Measurements from ENCODE around the gene LDLRAD1.

- TF ChIP-seq CTCF (IDR thresholded peaks at IDR 0.05): no peak
- TF ChIP-seq ZFX (IDR thresholded peaks at IDR 0.05; ENCODE audit: borderline replicate concordance): no peak
Measured at GRCh38 chr1:54014009-54014629, 3.9 kb downstream of the LDLRAD1 start.

All from 22Rv1 (cell line).